Skin epidermis (tissue), 12 donors: Measurements from ENCODE around the gene POPDC2.

Experiments
- H3K27ac ChIP-seq, 21 experiments: fragments of 200-600 bp; sonication (generic) in 11 of 21; one replicate each; pipeline ENCODE4 v1.5.0; 2020; ENCODE audit warnings: mild to moderate bottlenecking in 3 of 21, inconsistent platforms in 2 of 21, moderate library complexity in 2 of 21
- H3K4me3 ChIP-seq, 7 experiments: fragments of 200-600 bp; sonication (generic) in 2 of 7; one replicate each; pipeline ENCODE4 v1.5.0; 2020; ENCODE audit warnings: inconsistent platforms in 2 of 7, mild to moderate bottlenecking in 2 of 7, moderate library complexity in 1 of 7

Gene POPDC2

GRCh38 chr3:119626196-119626595 lies 34.2 kb downstream of the POPDC2 start:
- Histone ChIP-seq H3K4me3 (no peak overlapping the region), H3K27ac (peak overlapping the region in 1 of 21 experiments; percentile 32)

- H3K27ac ChIP-seq = no peak overlapping the region
- H3K4me3 ChIP-seq = no peak overlapping the region
These were observed 34.8 kb downstream of the POPDC2 start for GRCh38 chr3:119625451-119626153.

- H3K4me3 ChIP-seq = no peak overlapping the region
- no peak overlapping the region for H3K27ac ChIP-seq
These were observed 36.2 kb downstream of the POPDC2 start for GRCh38 chr3:119624002-119624720.

GRCh38 chr3:119620899-119621298 lies 39.5 kb downstream of the POPDC2 start:
- H3K4me3 ChIP-seq = no peak overlapping the region
- H3K27ac ChIP-seq = no peak overlapping the region

GRCh38 chr3:119619094-119619493 lies 41.3 kb downstream of the POPDC2 start:
- H3K27ac ChIP-seq = no peak overlapping the region

GRCh38 chr3:119616056-119616455 lies 44.3 kb downstream of the POPDC2 start:
- Histone ChIP-seq H3K4me3 (no peak overlapping the region), H3K27ac (no peak overlapping the region)

More at GRCh38 chr3:119619094-119619493, 41.3 kb downstream of the POPDC2 start:
- H3K4me3 ChIP-seq = no peak overlapping the region

GRCh38 chr3:119613872-119614271 lies 46.5 kb downstream of the POPDC2 start:
- no peak overlapping the region for H3K27ac ChIP-seq
- H3K4me3 ChIP-seq = no peak overlapping the region

- no peak overlapping the region for H3K27ac ChIP-seq
- H3K4me3 ChIP-seq = no peak overlapping the region
These were observed 47.2 kb downstream of the POPDC2 start for GRCh38 chr3:119613201-119613600.

- Histone ChIP-seq H3K4me3 (no peak overlapping the region), H3K27ac (no peak overlapping the region)
These were observed 48.7 kb downstream of the POPDC2 start for GRCh38 chr3:119611664-119612063.

GRCh38 chr3:119609301-119609700 lies 51.1 kb downstream of the POPDC2 start:
- H3K4me3 ChIP-seq = no peak overlapping the region
- H3K27ac ChIP-seq = no peak overlapping the region

- H3K4me3 ChIP-seq = no peak overlapping the region
These were observed 51.9 kb downstream of the POPDC2 start for GRCh38 chr3:119608405-119609000.

GRCh38 chr3:119604878-119605277 lies 55.5 kb downstream of the POPDC2 start:
- Histone ChIP-seq H3K4me3 (no peak overlapping the region), H3K27ac (peak overlapping the region in 1 of 21 experiments; percentile 13)

More at GRCh38 chr3:119608405-119609000, 51.9 kb downstream of the POPDC2 start:
- H3K27ac ChIP-seq = no peak overlapping the region

GRCh38 chr3:119602676-119603075 lies 57.7 kb downstream of the POPDC2 start:
- Histone ChIP-seq H3K27ac (no peak overlapping the region), H3K4me3 (no peak overlapping the region)

- Histone ChIP-seq H3K4me3 (no peak overlapping the region), H3K27ac (no peak overlapping the region)
These were observed 59.2 kb downstream of the POPDC2 start for GRCh38 chr3:119601154-119601553.

- Histone ChIP-seq H3K27ac (no peak overlapping the region), H3K4me3 (no peak overlapping the region)
These were observed 59.7 kb downstream of the POPDC2 start for GRCh38 chr3:119600732-119601131.

GRCh38 chr3:119599558-119600174 lies 60.7 kb downstream of the POPDC2 start:
- no peak overlapping the region for H3K4me3 ChIP-seq
- H3K27ac ChIP-seq = no peak overlapping the region

GRCh38 chr3:119598410-119599098 lies 61.8 kb downstream of the POPDC2 start:
- Histone ChIP-seq H3K27ac (peak overlapping the region in 5 of 21 experiments; percentile 49 to 75 (median 52)), H3K4me3 (no peak overlapping the region)

- Histone ChIP-seq H3K4me3 (no peak within 1 kb of the TSS), H3K27ac (peak within 1 kb of the TSS in 11 of 21 experiments; percentile 1 to 75 (median 49))
These were observed 62.7 kb downstream of the POPDC2 start, which contains the start of gene PLA1A for GRCh38 chr3:119597548-119598288. Gene PLA1A (plus strand): TSS chr3:119597885. CDS start chr3:119597914, 29 bp downstream.

GRCh38 chr3:119596398-119596797 lies 64.0 kb downstream of the POPDC2 start:
- Histone ChIP-seq H3K27ac (no peak overlapping the region), H3K4me3 (no peak overlapping the region)
